PC-9 (cell line): ENCODE results near the gene AGMO. TPM values are rescaled to one million over a fixed set of nuclear protein-coding genes. Genes with fewer than 3 reads are reported as not detected.

ENCODE experiments used
- BruUV-seq: library from RNA; stranded (reverse); fragments of 400-500 nt; replicated peaks from 2 replicates; lab custom pipeline; 2021; lab: Mats Ljungman, UMichigan
- CTCF ChIA-PET: fragments of 300-600 bp; sonication (Branson Sonifier 250); formaldehyde crosslinking; loops from one replicate; lab custom pipeline; 2022; ENCODE audit warnings: antibody characterized with exemption; lab: Charles Lee
- POLR2A ChIA-PET: fragments of 300-600 bp; sonication (Branson Sonifier 250); formaldehyde crosslinking; loops from one replicate; lab custom pipeline; 2022; ENCODE audit warnings: antibody characterized with exemption; ENCODE audit not compliant: unreplicated experiment; lab: Charles Lee
- DNase-seq, 2 experiments: peaks; one replicate each; pipeline versions ENCODE4 v3.0.0 to v3.0.0-alpha.2; 2015 to 2022; ENCODE audit warnings: mixed read lengths in 1 of 2
- H2AFZ ChIP-seq: fragments of 200-600 bp; sonication (generic); 2 replicates; pipeline ENCODE4 v1.8.1; 2017; ENCODE audit warnings: antibody characterized with exemption
- H3F3A ChIP-seq: fragments of 200-600 bp; sonication (generic); 2 replicates; pipeline ENCODE4 v1.8.1; 2017; ENCODE audit warnings: antibody characterized with exemption, mild to moderate bottlenecking, low read depth; ENCODE audit not compliant: insufficient read depth
- H3K27ac ChIP-seq: fragments of 200-600 bp; sonication (generic); 2 replicates; pipeline ENCODE4 v1.6.1; 2016; ENCODE audit warnings: mixed run types
- H3K27me3 ChIP-seq: fragments of 200-600 bp; sonication (generic); 2 replicates; pipeline ENCODE4 v1.6.1; 2016; ENCODE audit warnings: low read depth, mixed run types; ENCODE audit not compliant: insufficient read depth
- H3K36me3 ChIP-seq: fragments of 200-600 bp; sonication (generic); 2 replicates; pipeline ENCODE4 v1.6.1; 2016; ENCODE audit warnings: low read depth, mixed run types
- H3K4me1 ChIP-seq: fragments of 200-600 bp; sonication (generic); replicated peaks from 2 replicates; pipeline ENCODE4 v1.6.1; 2016; ENCODE audit warnings: mixed run types; ENCODE audit not compliant: insufficient read depth
- H3K4me2 ChIP-seq: fragments of 200-600 bp; sonication (generic); 2 replicates; pipeline ENCODE4 v1.6.1; 2017; ENCODE audit warnings: mixed run types
- H3K4me3 ChIP-seq: fragments of 200-600 bp; sonication (generic); 2 replicates; pipeline ENCODE4 v1.6.1; 2016; ENCODE audit warnings: mixed run types
- H3K79me2 ChIP-seq: fragments of 200-600 bp; sonication (generic); 2 replicates; pipeline ENCODE4 v1.6.1; 2017; ENCODE audit warnings: low read depth, mixed run types
- H3K9me2 ChIP-seq: fragments of 200-600 bp; sonication (generic); 2 replicates; pipeline ENCODE4 v1.8.1; 2017; ENCODE audit warnings: mild to moderate bottlenecking; ENCODE audit not compliant: insufficient read depth
- H3K9me3 ChIP-seq: fragments of 200-600 bp; sonication (generic); 2 replicates; pipeline ENCODE4 v1.8.1; 2016; ENCODE audit warnings: low read depth; ENCODE audit not compliant: insufficient read depth
- H4K20me1 ChIP-seq: fragments of 200-600 bp; sonication (generic); 2 replicates; pipeline ENCODE4 v1.8.1; 2017; ENCODE audit not compliant: insufficient read depth
- CTCF ChIP-seq: fragments of 200-600 bp; sonication (generic); conservative IDR thresholded peaks from 2 replicates; pipeline ENCODE4 v1.6.1; 2017; ENCODE audit warnings: mixed run types, antibody characterized with exemption, mild to moderate bottlenecking, moderate library complexity
- EZH2 ChIP-seq: fragments of 200-600 bp; sonication (generic); IDR thresholded peaks from 2 replicates; pipeline ENCODE4 v1.8.0; 2017; ENCODE audit warnings: antibody characterized with exemption, low read depth
- intact Hi-C: fragments of 100-400 bp; cut with micrococcal nuclease; formaldehyde crosslinking; loops from one replicate; pipeline ENCODE4 v1.10.0; 2022; ENCODE audit not compliant: unreplicated experiment
- total RNA-seq: library from RNA; stranded (reverse); gene quantifications from 2 replicates; pipeline ENCODE4 v1.2.3, GENCODE V29; 2021

Gene AGMO
- total RNA-seq, 1 experiment from 2014 or later: not detected

- intact Hi-C loops: no loop called here
- CTCF ChIA-PET: no interaction called here
- Histone ChIP-seq H3K27me3 (no peaks in the 10 kb centered on the region), H3F3A (no peaks in the 10 kb centered on the region), H3K4me3 (no peak overlapping the region), H3K79me2 (no peaks in the 10 kb centered on the region), H3K4me2 (no peak overlapping the region), H3K9me2 (no peaks in the 10 kb centered on the region), H3K9me3 (no peaks in the 10 kb centered on the region), H2AFZ (no peak overlapping the region), H3K27ac (no peak overlapping the region), H4K20me1 (no peaks in the 10 kb centered on the region), H3K4me1 (no peaks in the 10 kb centered on the region), H3K36me3 (no peaks in the 10 kb centered on the region)
- DNase-seq: no peak
- no TSS peak for BruUV-seq
- POLR2A ChIA-PET: no interaction called here
- TF ChIP-seq EZH2 (no peak), CTCF (no peak)
Observed at GRCh38 chr7:15439853-15440252, 122.0 kb downstream of the AGMO start.

- H3K4me1 ChIP-seq: no peaks in the 10 kb centered on the region
- H3K27ac ChIP-seq: no peak overlapping the region
- H3K27me3 ChIP-seq: no peaks in the 10 kb centered on the region
- no peak for TF ChIP-seq EZH2
- no peak for TF ChIP-seq CTCF
- intact Hi-C loops: no loop called here
- POLR2A ChIA-PET: no interaction called here
- no peak overlapping the region for H2AFZ ChIP-seq
- H3K4me2 ChIP-seq: no peak overlapping the region
- H3K79me2 ChIP-seq: no peaks in the 10 kb centered on the region
- H3K9me3 ChIP-seq: no peaks in the 10 kb centered on the region
- no peaks in the 10 kb centered on the region for H3K36me3 ChIP-seq
- no peak overlapping the region for H3K4me3 ChIP-seq
- CTCF ChIA-PET: no interaction called here
- no peaks in the 10 kb centered on the region for H4K20me1 ChIP-seq
- no peaks in the 10 kb centered on the region for H3F3A ChIP-seq
- H3K9me2 ChIP-seq: no peaks in the 10 kb centered on the region
- no TSS peak for BruUV-seq
- no peak for DNase-seq
Observed at GRCh38 chr7:15433151-15433550, 128.7 kb downstream of the AGMO start.

- no TSS peak for BruUV-seq
- intact Hi-C loops: no loop called here
- H3K4me2 ChIP-seq: no peak overlapping the region
- no peak overlapping the region for H3K27ac ChIP-seq
- no peaks in the 10 kb centered on the region for H3K36me3 ChIP-seq
- ChIA-PET POLR2A (no interaction called here), CTCF (no interaction called here)
- no peaks in the 10 kb centered on the region for H3K79me2 ChIP-seq
- H4K20me1 ChIP-seq: no peaks in the 10 kb centered on the region
- no peaks in the 10 kb centered on the region for H3K4me1 ChIP-seq
- no peak overlapping the region for H2AFZ ChIP-seq
- H3K9me2 ChIP-seq: no peaks in the 10 kb centered on the region
- H3K4me3 ChIP-seq: no peak overlapping the region
- TF ChIP-seq EZH2 (no peak), CTCF (no peak)
- H3K27me3 ChIP-seq: no peaks in the 10 kb centered on the region
- DNase-seq: no peak
- H3K9me3 ChIP-seq: no peaks in the 10 kb centered on the region
- H3F3A ChIP-seq: no peaks in the 10 kb centered on the region
Observed at GRCh38 chr7:15430911-15431310, 130.9 kb downstream of the AGMO start.
